Measurements from ENCODE around the gene POLR2A. TPM values are rescaled to one million over a fixed set of nuclear protein-coding genes. Genes with fewer than 3 reads are reported as not detected.

The POLR2A gene

Small RNA genes within 50 kb of the gene (small RNA-seq; reads per million reads assigned to genes)
- not detected for gene RF00019

Measured in skeletal muscle satellite cell (primary cell).